ENCODE measurements around the gene TP53RK.

The TP53RK gene

DNA sequence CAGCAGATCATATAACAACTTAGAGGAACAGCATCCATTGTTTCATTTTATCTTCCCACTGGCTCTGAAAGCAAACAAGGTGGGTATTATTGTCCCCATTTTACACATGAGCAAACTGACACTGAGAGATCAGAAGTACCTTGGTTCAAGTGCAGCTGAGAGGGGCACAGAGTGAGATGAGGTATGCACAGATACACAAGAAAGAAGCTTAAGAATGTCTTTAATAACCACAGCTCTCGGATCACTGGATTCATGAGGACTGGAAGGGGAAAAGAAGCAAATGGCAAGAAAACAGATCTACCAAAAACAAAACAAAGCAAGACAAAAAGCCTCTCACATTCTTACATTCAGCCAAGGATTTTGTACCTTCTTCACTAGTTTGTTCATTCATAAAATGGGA is 30.8 kb upstream of the TP53RK start:
- no peak for ATAC-seq (ENCODE audit: low read depth)
- Histone ChIP-seq H3K9me3 (ENCODE audit: severe bottlenecking) (no peaks in the 10 kb centered on the region), H3K27ac (ENCODE audit: poor library complexity, severe bottlenecking) (no peak overlapping the region)

DNA sequence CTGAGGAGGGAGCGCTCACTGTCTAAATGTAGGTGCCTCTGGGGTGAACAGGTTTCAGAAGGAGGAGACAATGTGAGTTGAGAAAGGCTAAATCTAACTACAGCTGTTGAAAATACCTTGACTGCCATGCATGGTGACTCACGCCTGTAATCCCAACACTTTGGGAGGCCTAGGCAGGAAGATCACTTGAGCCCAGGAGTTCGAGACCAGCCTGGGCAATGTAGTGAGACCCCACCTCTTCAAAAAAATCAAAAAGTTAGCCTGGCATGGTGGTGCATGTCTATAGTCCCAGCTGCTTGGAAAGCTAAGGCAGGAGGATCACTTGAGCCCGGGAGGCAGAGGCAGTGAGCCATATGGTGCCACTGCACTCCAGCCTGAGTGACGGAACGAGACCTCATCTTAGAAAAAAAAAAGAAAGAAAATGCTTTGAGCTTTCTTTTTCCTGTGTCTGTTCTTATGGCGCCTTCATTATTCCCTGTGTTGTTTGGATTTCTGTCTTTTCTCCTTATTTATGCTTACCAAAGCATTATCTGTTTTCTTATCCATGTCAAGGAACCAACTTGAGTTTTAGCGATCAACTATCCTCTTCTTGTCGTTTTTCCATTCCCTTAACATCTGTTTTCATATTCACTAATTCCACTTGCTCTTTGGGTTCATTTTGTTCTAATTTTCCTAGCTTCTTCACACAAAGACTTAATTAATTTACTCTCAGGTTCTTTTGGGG is 28.7 kb upstream of the TP53RK start:
- no peaks in the 10 kb centered on the region for H3K27me3 ChIP-seq (ENCODE audit: insufficient read depth, poor library complexity, severe bottlenecking)

More for the DNA sequence above, 30.8 kb upstream of the TP53RK start:
- no peaks in the 10 kb centered on the region for H3K36me3 ChIP-seq (ENCODE audit: low read depth)
- DNase-seq (ENCODE audit: low spot score): no peak
- H3K4me1 ChIP-seq (ENCODE audit: insufficient read depth, poor library complexity, severe bottlenecking): peaks cover 7% of the 10 kb centered on the region
- TF ChIP-seq, protein P1, sequence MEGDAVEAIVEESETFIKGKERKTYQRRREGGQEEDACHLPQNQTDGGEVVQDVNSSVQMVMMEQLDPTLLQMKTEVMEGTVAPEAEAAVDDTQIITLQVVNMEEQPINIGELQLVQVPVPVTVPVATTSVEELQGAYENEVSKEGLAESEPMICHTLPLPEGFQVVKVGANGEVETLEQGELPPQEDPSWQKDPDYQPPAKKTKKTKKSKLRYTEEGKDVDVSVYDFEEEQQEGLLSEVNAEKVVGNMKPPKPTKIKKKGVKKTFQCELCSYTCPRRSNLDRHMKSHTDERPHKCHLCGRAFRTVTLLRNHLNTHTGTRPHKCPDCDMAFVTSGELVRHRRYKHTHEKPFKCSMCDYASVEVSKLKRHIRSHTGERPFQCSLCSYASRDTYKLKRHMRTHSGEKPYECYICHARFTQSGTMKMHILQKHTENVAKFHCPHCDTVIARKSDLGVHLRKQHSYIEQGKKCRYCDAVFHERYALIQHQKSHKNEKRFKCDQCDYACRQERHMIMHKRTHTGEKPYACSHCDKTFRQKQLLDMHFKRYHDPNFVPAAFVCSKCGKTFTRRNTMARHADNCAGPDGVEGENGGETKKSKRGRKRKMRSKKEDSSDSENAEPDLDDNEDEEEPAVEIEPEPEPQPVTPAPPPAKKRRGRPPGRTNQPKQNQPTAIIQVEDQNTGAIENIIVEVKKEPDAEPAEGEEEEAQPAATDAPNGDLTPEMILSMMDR (IDR thresholded peaks at IDR 0.05; ENCODE audit: poor library complexity, severe bottlenecking): no peak
- no peaks in the 10 kb centered on the region for H3K27me3 ChIP-seq (ENCODE audit: insufficient read depth, poor library complexity, severe bottlenecking)
- no peak overlapping the region for H3K4me3 ChIP-seq (ENCODE audit: severe bottlenecking)

DNA sequence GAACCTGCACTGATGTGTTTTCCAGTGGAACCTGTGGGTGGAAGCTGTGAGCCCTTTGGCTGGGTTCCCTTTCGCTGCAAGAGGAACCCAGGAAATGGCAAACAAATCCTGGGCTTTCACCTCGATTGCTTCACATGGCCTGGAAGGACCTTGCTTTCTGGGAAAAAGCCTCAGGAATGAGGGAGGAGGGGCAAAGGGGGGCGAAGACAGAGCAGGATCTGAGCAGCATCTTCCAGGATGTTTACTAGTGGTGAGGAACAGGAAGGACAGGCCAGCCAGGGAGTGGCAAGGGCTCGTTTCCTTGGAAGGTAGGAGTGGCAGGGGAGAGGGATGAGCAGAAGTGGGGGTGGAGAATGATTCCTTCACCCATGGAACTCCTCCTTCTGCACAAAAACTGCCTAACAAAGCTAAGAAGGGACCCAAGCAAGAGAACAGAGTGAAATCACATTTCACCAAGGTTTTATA is 26.1 kb upstream of the TP53RK start:
- no peaks in the 10 kb centered on the region for H3K27me3 ChIP-seq (ENCODE audit: insufficient read depth, poor library complexity, severe bottlenecking)
- DNase-seq (ENCODE audit: low spot score): peak; percentile 97
- peaks cover 13% of the 10 kb centered on the region for H3K4me1 ChIP-seq (ENCODE audit: insufficient read depth, poor library complexity, severe bottlenecking)
- no peaks in the 10 kb centered on the region for H3K36me3 ChIP-seq (ENCODE audit: low read depth)
- TF ChIP-seq, protein P1 (IDR thresholded peaks at IDR 0.05; ENCODE audit: poor library complexity, severe bottlenecking): peak; percentile 78
- peak overlapping the region; percentile 28 for H3K27ac ChIP-seq (ENCODE audit: poor library complexity, severe bottlenecking)
- H3K9me3 ChIP-seq (ENCODE audit: severe bottlenecking): no peaks in the 10 kb centered on the region
- peak; percentile 99 for ATAC-seq (ENCODE audit: low read depth)
- H3K4me3 ChIP-seq (ENCODE audit: severe bottlenecking): no peak overlapping the region

More for the DNA sequence above, 28.7 kb upstream of the TP53RK start:
- no peaks in the 10 kb centered on the region for H3K36me3 ChIP-seq (ENCODE audit: low read depth)
- peaks cover 13% of the 10 kb centered on the region for H3K4me1 ChIP-seq (ENCODE audit: insufficient read depth, poor library complexity, severe bottlenecking)
- TF ChIP-seq, protein P1 (IDR thresholded peaks at IDR 0.05; ENCODE audit: poor library complexity, severe bottlenecking): no peak
- H3K4me3 ChIP-seq (ENCODE audit: severe bottlenecking): no peak overlapping the region
- H3K27ac ChIP-seq (ENCODE audit: poor library complexity, severe bottlenecking): no peak overlapping the region
- no peak for ATAC-seq (ENCODE audit: low read depth)
- DNase-seq (ENCODE audit: low spot score): no peak
- H3K9me3 ChIP-seq (ENCODE audit: severe bottlenecking): no peaks in the 10 kb centered on the region

DNA sequence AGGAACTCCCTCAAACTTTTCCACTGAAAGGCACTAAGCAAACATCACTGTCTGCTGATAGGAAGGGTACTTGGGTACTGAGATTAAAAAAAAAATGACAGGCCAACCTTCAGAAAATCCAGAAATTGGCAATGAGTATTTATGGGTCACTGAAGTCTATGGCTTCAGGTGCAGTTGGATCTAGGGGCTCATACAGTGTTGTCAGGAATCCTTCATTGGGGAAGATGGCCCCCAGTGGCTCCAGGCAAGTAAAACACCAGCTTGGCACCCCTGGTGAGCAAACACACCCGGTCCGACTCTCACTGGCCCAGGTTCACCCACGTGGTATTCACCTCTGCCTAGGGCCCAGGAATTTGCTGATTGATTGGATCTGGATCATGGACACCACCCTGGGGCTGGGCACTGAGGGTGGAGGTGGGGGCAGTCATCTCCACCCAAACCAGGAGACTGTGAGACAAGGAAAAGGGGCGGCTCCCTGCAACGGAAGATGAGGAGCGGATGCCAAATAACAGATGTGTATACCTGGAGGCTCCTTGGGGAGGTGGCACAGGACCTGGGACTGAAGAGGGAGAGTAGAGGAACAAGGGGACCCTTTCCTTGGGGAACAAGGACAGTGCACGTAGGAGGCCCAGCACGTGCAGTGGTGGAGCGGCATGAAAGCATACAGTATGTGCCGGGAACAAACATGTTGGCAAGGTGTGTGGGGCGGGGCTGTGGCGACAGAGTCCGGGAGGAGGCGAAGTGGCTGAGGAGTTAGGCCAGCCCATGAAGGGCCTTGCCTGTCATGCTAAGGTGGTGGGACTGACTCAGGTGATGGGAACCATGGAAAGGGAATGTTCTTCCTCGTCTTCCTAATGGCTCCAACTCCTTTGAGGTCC is 25.0 kb upstream of the TP53RK start:
- Histone ChIP-seq H3K27me3 (ENCODE audit: insufficient read depth, poor library complexity, severe bottlenecking) (no peaks in the 10 kb centered on the region), H3K27ac (ENCODE audit: poor library complexity, severe bottlenecking) (peak overlapping the region; percentile 28), H3K36me3 (ENCODE audit: low read depth) (no peaks in the 10 kb centered on the region), H3K9me3 (ENCODE audit: severe bottlenecking) (no peaks in the 10 kb centered on the region), H3K4me3 (ENCODE audit: severe bottlenecking) (no peak overlapping the region), H3K4me1 (ENCODE audit: insufficient read depth, poor library complexity, severe bottlenecking) (peaks cover 14% of the 10 kb centered on the region)
- no peak for DNase-seq (ENCODE audit: low spot score)
- TF ChIP-seq, protein P1 (IDR thresholded peaks at IDR 0.05; ENCODE audit: poor library complexity, severe bottlenecking): no peak
- no peak for ATAC-seq (ENCODE audit: low read depth)

All from RWPE2 (cell line).